Esophagus squamous epithelium (tissue), 5 donors: ENCODE results near the gene NFAT5. TPM values are rescaled to one million over a fixed set of nuclear protein-coding genes. Genes with fewer than 3 reads are reported as not detected.
A peak's percentile ranks its signal among the peaks of the same experiment; 100 is the strongest.

Source experiments
- DNase-seq: peaks from one replicate; lab custom pipeline; 2025; lab: John Stamatoyannopoulos, UW
- H3K27ac ChIP-seq, 4 donors: fragments of 200-600 bp; sonication (generic); one replicate each; pipeline ENCODE4 v1.5.1; 2016 to 2019; ENCODE audit warnings: mild to moderate bottlenecking in 1 of 4
- H3K27me3 ChIP-seq, 4 donors: fragments of 200-600 bp; sonication (generic); 1 replicate in 3 of 4; 2 replicates in 1 of 4; pipeline versions ENCODE4 v1.5.1 to v1.6.0; 2017 to 2021; ENCODE audit warnings: antibody characterized with exemption in 1 of 4
- H3K36me3 ChIP-seq, 3 donors: fragments of 200-600 bp; sonication (generic); one replicate each; pipeline ENCODE4 v1.5.1; 2016 to 2019
- H3K4me1 ChIP-seq, 3 donors: fragments of 200-600 bp; sonication (generic); one replicate each; pipeline ENCODE4 v1.5.1; 2017 to 2019
- H3K4me3 ChIP-seq, 4 donors: fragments of 200-600 bp; sonication (generic); 1 replicate in 3 of 4; 2 replicates in 1 of 4; pipeline ENCODE4 v1.5.1; 2016 to 2019; ENCODE audit warnings: mild to moderate bottlenecking in 2 of 4, moderate library complexity in 1 of 4
- H3K9me3 ChIP-seq, 3 donors: fragments of 200-600 bp; sonication (generic); one replicate each; pipeline ENCODE4 v1.5.1; 2016 to 2019
- POLR2A ChIP-seq, 4 donors: fragments of 450-650 bp; IDR thresholded peaks; one replicate each; pipeline ENCODE4 v1.6.1; 2017; ENCODE audit warnings: antibody characterized with exemption in 4 of 4, mild to moderate bottlenecking in 4 of 4, moderate library complexity in 3 of 4
- WGBS, 2 donors: methylation state at CpG; one replicate each; pipeline ENCODE4 v1.1.5; 2018; 5-methylcytosine and 5-hydroxymethylcytosine counted together
- intact Hi-C: fragments of 100-400 bp; cut with DNase I; formaldehyde crosslinking; loops from one replicate; pipeline ENCODE4 v1.15.0; 2022
- total RNA-seq, 4 donors: library from RNA; depleted of rRNA; stranded (reverse); fragments of >200 nt; gene quantifications; one replicate each; pipeline ENCODE4 v1.1.0, GENCODE V29; 2016
- TF ChIP-seq, protein P1 (sequence below), 6 experiments: fragments of 450-650 bp in 4 of 6; fragments of 200-600 bp in 2 of 6; sonication (generic) in 2 of 6; IDR thresholded peaks; one replicate each; pipeline ENCODE4 v1.5.1; 2016 to 2019; ENCODE audit warnings: antibody characterized with exemption in 6 of 6, mild to moderate bottlenecking in 4 of 6, moderate library complexity in 4 of 6
- donor health status: DM: yes; HTN: yes; CAD: no.

The NFAT5 gene
- total RNA-seq, 4 donors from 2014 or later: 15.7 to 59.3 (median 30.1) TPM

DNA sequence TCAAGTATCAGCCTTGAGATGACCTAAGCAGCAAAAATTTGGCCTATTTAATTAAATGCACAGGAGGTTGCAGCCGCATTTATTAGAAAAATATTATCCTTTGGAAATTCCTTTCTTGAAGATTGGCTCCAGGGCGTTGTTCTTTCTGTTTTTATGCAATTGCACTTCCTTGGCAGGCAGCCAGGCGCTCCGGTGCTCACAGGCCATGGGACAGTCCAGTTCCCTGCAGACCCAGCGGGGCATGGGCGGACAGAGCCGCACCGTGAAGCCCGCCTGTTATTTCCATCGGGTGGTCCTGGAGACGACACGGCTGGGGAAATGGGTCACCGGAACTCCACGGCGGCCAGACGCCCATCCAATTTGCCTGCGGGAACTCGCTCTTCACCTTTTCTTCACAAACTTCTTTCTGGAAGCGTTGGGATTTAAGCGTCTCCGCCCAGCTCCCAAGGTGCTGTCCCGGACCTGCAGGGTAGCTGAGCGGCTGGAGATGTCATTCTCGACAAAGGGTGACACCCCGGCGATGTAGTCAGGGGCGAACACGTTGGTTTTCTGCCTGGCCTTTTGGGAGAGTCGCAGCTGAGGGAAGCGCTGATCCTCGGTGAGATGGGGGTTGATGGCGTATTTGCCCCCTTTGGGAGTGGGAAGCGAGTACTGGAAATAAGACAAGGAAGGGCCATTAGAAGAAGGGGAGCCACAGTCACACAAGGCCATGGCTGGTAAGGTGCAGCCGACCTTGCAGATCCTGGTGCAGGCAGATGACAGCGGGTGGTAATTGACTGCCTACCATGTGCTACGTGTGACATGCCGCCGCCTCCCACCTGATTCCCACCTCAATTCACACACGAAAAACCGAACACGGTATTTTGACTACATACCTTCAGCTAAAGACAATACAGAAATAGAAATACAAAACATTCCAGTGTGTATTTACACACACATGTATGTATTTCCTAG lies 176.5 kb downstream of the NFAT5 start:
- Histone ChIP-seq H3K36me3 (peaks cover 28 to 77% (median 33%) of the 10 kb centered on the region in 3 donors), H3K4me3 (peak overlapping the region in 1 of 4 donors; percentile 23), H3K4me1 (peaks cover 8 to 30% (median 14%) of the 10 kb centered on the region in 3 donors), H3K27me3 (no peaks in the 10 kb centered on the region), H3K27ac (peak overlapping the region in 3 of 4 donors; percentile 23 to 50 (median 45)), H3K9me3 (no peaks in the 10 kb centered on the region)
- no peak for DNase-seq
- whole genome bisulfite sequencing, 2 donors: 50 to 65% methylated on average over 27 to 33 of the region's 41 CpGs
- TF ChIP-seq, protein P1, sequence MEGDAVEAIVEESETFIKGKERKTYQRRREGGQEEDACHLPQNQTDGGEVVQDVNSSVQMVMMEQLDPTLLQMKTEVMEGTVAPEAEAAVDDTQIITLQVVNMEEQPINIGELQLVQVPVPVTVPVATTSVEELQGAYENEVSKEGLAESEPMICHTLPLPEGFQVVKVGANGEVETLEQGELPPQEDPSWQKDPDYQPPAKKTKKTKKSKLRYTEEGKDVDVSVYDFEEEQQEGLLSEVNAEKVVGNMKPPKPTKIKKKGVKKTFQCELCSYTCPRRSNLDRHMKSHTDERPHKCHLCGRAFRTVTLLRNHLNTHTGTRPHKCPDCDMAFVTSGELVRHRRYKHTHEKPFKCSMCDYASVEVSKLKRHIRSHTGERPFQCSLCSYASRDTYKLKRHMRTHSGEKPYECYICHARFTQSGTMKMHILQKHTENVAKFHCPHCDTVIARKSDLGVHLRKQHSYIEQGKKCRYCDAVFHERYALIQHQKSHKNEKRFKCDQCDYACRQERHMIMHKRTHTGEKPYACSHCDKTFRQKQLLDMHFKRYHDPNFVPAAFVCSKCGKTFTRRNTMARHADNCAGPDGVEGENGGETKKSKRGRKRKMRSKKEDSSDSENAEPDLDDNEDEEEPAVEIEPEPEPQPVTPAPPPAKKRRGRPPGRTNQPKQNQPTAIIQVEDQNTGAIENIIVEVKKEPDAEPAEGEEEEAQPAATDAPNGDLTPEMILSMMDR (IDR thresholded peaks at IDR 0.05): no peak
- TF ChIP-seq POLR2A (IDR thresholded peaks at IDR 0.05): no peak
- intact Hi-C loops: no loop called here

DNA sequence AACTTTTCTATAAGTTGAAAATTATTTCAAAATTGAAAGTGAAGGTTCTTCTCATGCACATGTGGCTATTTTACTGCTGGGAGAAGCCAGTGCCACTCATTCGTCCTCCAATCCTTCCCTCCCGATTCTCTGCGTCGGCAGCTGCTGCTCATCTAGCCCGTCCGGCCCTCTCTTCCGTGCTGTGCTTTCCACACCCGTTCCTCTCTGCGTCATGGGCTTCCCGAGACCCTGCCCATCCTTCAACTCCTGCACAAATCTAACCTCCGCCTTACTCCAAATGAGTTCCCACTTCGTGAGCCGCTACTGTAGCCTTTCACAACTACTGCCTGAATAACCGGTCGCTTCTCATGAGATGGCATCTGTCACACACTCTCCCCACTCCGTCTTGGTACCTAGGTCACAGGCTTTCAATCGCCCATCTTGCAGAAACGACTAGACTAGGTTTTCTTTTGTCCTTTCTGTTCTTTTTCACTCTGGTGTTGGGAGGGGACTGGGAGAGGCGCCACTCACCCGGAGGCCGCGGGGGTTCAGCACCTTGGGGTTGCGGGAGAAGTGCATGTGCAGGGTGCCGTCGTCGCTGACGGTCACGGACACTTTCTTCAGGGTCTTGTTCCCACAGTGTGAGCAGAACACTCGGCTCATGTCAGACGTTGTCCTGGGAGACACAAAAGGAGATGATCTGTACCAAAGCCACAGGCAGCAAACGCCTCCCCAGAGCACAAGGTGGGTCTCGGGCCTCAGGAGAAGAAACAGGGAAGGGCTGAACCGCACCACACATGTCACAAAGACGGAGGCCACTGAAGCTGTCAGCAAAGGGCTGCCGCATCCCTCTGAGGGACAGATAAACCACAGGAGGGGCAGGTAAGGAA lies 178.8 kb downstream of the NFAT5 start:
- intact Hi-C loops: no loop called here
- Histone ChIP-seq H3K4me3 (no peak overlapping the region), H3K27me3 (no peaks in the 10 kb centered on the region), H3K36me3 (peaks cover 48 to 100% (median 50%) of the 10 kb centered on the region in 3 donors), H3K4me1 (peaks cover 8 to 20% (median 14%) of the 10 kb centered on the region in 3 donors), H3K9me3 (no peaks in the 10 kb centered on the region), H3K27ac (no peak overlapping the region)
- TF ChIP-seq, protein P1 (IDR thresholded peaks at IDR 0.05): no peak
- no peak for TF ChIP-seq POLR2A (IDR thresholded peaks at IDR 0.05)
- DNase-seq: no peak
- WGBS, 2 donors: 94 to 96% methylated on average over 28 to 32 of the region's 35 CpGs

DNA sequence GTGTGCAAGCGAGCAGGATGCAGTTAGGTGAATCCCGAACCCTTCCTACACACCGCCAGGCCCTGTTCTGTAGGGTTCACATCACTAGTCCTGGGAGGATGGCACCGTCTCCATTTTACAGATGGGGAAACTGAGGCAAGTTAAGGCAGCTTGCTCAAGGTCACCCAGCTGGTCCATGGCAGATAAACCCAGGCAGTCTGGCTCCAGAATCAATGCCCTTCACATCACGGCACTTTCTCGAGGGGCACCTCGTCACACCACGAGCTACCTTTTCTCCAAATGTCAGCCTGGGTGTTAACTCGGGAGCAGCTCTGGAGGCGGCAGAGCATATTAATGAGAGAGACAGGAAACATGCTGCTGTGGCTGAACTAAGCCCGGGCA lies 179.5 kb downstream of the NFAT5 start:
- 87 to 90% methylated on average over 5 to 6 of the region's 11 CpGs for WGBS, 2 donors
- Histone ChIP-seq H3K9me3 (no peaks in the 10 kb centered on the region), H3K27me3 (no peaks in the 10 kb centered on the region), H3K36me3 (peaks cover 46 to 100% (median 55%) of the 10 kb centered on the region in 3 donors), H3K4me1 (peaks cover 8 to 20% (median 14%) of the 10 kb centered on the region in 3 donors), H3K4me3 (no peak overlapping the region), H3K27ac (no peak overlapping the region)
- TF ChIP-seq POLR2A (IDR thresholded peaks at IDR 0.05): no peak
- TF ChIP-seq, protein P1 (IDR thresholded peaks at IDR 0.05): no peak
- intact Hi-C loops: no loop called here
- no peak for DNase-seq

DNA sequence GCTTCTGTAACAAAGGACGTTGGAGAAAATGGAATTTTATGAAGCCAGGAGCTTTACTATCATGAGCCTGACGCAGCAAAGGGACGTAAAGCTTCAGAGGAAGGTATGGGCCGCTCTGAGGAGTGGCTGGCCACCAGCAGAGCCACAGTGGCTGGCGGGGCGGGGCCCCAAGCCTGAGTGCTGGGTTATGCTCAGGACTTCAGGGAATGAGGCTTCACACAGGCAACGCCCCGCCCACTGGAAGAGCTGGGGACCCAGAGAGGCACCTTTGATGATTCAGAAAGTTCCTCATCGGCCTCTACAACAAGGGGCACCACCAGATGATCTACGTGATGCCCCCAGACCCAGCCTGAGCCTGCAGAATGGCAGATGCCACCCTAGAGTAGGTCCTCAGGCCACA lies 180.2 kb downstream of the NFAT5 start:
- Histone ChIP-seq H3K9me3 (no peaks in the 10 kb centered on the region), H3K4me3 (no peak overlapping the region), H3K27ac (no peak overlapping the region), H3K27me3 (no peaks in the 10 kb centered on the region), H3K36me3 (peaks cover 45 to 100% (median 58%) of the 10 kb centered on the region in 3 donors), H3K4me1 (peaks cover 8 to 19% (median 14%) of the 10 kb centered on the region in 3 donors)
- DNase-seq: no peak
- intact Hi-C loops: no loop called here
- 78 to 87% methylated on average over 5 to 10 of the region's 10 CpGs for WGBS, 2 donors
- TF ChIP-seq POLR2A (IDR thresholded peaks at IDR 0.05): no peak
- TF ChIP-seq, protein P1 (IDR thresholded peaks at IDR 0.05): no peak
